HUDEP-2 (cell line): Measurements from ENCODE around the gene CLASRP.
A peak's percentile ranks its signal among the peaks of the same experiment; 100 is the strongest.

Source experiments
- DNase-seq, 76 experiments: peaks; one replicate each; lab custom pipeline; 2025; ENCODE audit not compliant: unreplicated experiment in 76 of 76; lab: John Stamatoyannopoulos, UW

CLASRP gene

GRCh38 chr19:45059258-45059965, 20.6 kb downstream of the CLASRP start:
- DNase-seq = peak in 73 of 76 experiments; percentile 29 to 92 (median 80)

GRCh38 chr19:45061965-45062364, 23.1 kb downstream of the CLASRP start:
- no peak for DNase-seq

GRCh38 chr19:45063851-45064801, 25.3 kb downstream of the CLASRP start:
- no peak for DNase-seq

GRCh38 chr19:45066921-45067661, 28.2 kb downstream of the CLASRP start:
- no peak for DNase-seq

- DNase-seq = no peak
Measured at GRCh38 chr19:45068041-45068440, 29.2 kb downstream of the CLASRP start.

- DNase-seq = peak in 3 of 76 experiments; percentile 11 to 25 (median 19)
Measured at GRCh38 chr19:45069056-45069455, 30.2 kb downstream of the CLASRP start.

GRCh38 chr19:45070214-45070613, 31.4 kb downstream of the CLASRP start:
- no peak for DNase-seq

- DNase-seq = no peak
Measured at GRCh38 chr19:45070861-45071544, 32.2 kb downstream of the CLASRP start.

GRCh38 chr19:45071545-45071938, 32.7 kb downstream of the CLASRP start:
- no peak for DNase-seq

- no peak for DNase-seq
Measured at GRCh38 chr19:45071969-45072790, 33.3 kb downstream of the CLASRP start.

GRCh38 chr19:45074744-45075300, 36.0 kb downstream of the CLASRP start:
- DNase-seq = no peak

- DNase-seq = peak in 75 of 76 experiments; percentile 47 to 97 (median 88)
Measured at GRCh38 chr19:45075301-45076028, 36.6 kb downstream of the CLASRP start.

- peak in 74 of 76 experiments; percentile 51 to 94 (median 82) for DNase-seq
Measured at GRCh38 chr19:45076029-45076850, 37.4 kb downstream of the CLASRP start, which contains the start of gene ZNF296. Gene ZNF296, minus strand, starts transcription at chr19:45076478. Its CDS starts 105 bp downstream, at chr19:45076373.

- DNase-seq = peak in 6 of 76 experiments; percentile 12 to 29 (median 20)
Measured at GRCh38 chr19:45076851-45077730, 38.2 kb downstream of the CLASRP start.

GRCh38 chr19:45078390-45079062, 39.7 kb downstream of the CLASRP start:
- no peak for DNase-seq
